GM20000 (cell line): ENCODE results near the gene AIF1L.

Experiments
- DNase-seq: peaks from one replicate; pipeline ENCODE4 v3.0.0; 2012; ENCODE audit warnings: low spot score
- CTCF ChIP-seq: IDR thresholded peaks from 2 replicates; pipeline ENCODE4 v1.5.1; 2012; ENCODE audit warnings: mild to moderate bottlenecking, control low read depth; ENCODE audit errors: extremely low read depth, missing control alignments

Gene AIF1L

GRCh38 chr9:131101207-131101964 is 5.1 kb downstream of the AIF1L start:
- no peak for DNase-seq
- TF ChIP-seq CTCF = no peak

GRCh38 chr9:131103024-131103423 is 6.7 kb downstream of the AIF1L start:
- TF ChIP-seq CTCF = no peak
- DNase-seq = no peak

- TF ChIP-seq CTCF = no peak
- no peak for DNase-seq
These were observed 7.2 kb downstream of the AIF1L start for GRCh38 chr9:131103535-131103934.

- no peak for DNase-seq
These were observed 7.8 kb downstream of the AIF1L start for GRCh38 chr9:131104016-131104740.

GRCh38 chr9:131105952-131106351 is 9.6 kb downstream of the AIF1L start:
- no peak for TF ChIP-seq CTCF
- no peak for DNase-seq

More at GRCh38 chr9:131104016-131104740, 7.8 kb downstream of the AIF1L start:
- no peak for TF ChIP-seq CTCF

- DNase-seq = no peak
- no peak for TF ChIP-seq CTCF
These were observed 11.4 kb downstream of the AIF1L start for GRCh38 chr9:131107760-131108159.

GRCh38 chr9:131111186-131111853 is 15.0 kb downstream of the AIF1L start:
- DNase-seq = no peak
- TF ChIP-seq CTCF = no peak
